ENCODE results near the gene ANO1.

ANO1 gene

GRCh38 chr11:70097783-70098563, 19.9 kb downstream of the ANO1 start:
- no peak for DNase-seq (ENCODE audit: low read depth)

GRCh38 chr11:70098936-70099335, 20.8 kb downstream of the ANO1 start:
- DNase-seq (ENCODE audit: low read depth) = no peak

GRCh38 chr11:70099578-70100279, 21.6 kb downstream of the ANO1 start:
- DNase-seq (ENCODE audit: low read depth) = no peak

DNA sequence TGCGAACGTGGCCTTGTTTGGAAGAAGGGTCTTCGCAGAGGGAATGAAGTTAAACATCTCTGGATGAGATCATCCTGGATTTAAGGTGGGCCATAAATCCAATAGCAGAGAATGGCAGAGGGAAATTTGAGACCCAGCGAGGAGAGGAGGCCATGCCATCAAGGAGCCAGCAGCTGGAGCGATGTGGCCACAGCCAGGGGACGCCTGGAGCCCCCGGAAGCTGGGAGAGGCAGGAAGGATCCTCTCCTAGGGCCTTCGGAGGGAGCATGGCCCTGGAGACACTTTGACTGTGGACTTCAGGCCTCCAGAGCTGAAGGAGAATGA, 22.1 kb downstream of the ANO1 start:
- no peak for DNase-seq (ENCODE audit: low read depth)

GRCh38 chr11:70100791-70101190, 22.7 kb downstream of the ANO1 start:
- no peak for DNase-seq (ENCODE audit: low read depth)

DNA sequence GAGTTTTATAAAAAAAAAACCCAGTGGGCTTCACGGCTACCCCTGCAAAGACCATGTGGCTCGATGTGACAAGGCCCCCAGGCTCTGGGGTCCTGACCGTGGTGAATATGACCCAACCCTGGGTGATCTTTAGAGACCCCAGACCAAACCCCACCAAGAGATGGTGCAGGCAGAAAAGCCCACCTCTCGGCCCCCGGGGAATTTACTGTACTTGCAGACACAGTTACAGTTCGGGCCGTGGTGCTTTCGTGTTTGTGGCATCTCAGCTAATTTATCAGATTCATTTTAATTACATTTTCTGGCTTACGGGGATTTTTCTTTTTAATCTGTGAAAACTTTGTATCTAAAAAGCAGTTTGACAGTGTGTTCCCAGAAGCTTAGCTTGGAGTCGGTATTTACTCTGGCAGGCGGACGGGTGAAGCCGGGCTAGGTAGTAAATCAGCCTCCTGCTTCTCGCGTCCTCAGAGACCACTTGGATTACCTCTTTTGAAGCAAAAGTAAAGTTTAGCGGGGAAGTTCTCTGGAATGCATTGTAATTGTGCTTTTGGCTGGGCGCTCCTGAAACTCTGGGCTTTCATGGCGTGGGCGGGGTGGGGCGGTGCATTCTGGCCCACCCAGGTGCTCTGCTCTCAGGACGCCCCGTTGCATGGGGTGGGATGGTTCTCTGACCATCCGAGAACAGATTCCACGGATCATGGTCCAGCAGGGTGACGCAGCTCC, 25.3 kb downstream of the ANO1 start:
- no peak for DNase-seq (ENCODE audit: low read depth)

- DNase-seq (ENCODE audit: low read depth) = no peak
Measured at GRCh38 chr11:70104419-70104818, 26.3 kb downstream of the ANO1 start.

DNA sequence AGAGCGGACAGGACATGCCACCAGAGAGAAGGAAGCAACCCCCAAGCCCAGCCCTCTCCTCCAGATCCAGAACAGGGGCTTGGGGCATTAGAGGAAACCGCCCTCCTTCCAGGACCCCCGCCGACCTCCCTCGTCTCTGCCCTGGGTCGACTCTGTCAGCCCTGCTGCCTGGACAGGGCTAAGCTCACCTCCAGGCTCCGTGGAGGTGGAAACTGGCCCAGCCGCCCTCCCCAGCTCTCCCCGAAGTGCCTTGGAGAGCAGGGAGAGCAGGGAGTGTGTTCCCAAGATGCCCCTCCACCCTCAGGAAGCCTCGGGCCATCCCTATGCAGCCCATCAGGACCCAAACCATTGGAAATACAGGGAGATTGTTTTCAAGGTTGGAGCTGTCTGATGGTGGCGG, 26.8 kb downstream of the ANO1 start:
- no peak for DNase-seq (ENCODE audit: low read depth)

DNA sequence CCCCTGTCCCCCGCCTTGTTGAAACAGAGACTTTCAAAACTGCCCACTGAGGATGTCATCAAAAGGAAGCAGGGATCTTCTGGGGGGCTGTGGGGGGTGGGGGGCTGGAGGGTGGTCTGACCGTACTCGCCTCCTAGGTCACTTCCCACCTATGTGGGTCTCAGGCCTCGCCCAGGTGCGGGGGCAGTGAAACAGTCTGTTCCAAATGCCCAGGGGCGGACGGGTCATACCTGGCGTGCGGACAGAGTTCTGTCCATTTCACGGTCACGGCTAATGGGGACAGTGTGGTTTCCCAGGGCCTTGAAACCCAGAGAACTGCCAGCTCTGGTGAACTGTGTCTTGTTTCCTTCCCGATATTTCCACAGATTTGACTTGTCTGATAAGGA, 27.2 kb downstream of the ANO1 start:
- DNase-seq (ENCODE audit: low read depth) = no peak

- no peak for DNase-seq (ENCODE audit: low read depth)
Measured at GRCh38 chr11:70105755-70106571, 27.8 kb downstream of the ANO1 start.

DNA sequence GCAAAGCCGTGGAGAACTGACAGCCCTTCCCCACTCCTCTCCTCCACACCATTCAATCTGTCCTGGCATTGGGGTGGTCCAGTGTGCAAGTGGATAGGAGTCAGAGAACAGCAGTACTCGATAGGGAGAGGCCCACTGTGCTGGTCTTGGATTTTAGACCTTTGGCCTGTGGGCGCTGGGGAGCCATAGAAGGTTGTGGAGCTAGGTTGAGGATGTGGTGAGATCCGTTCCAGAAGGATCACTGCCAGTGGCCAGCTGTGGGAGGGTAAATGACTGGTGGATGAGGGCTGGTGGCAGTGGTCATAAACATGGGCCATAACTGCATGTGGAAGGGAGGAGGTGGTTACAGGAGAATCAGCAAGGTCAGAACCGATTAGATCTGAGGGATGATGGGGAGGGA, 28.6 kb downstream of the ANO1 start:
- DNase-seq (ENCODE audit: low read depth) = no peak

DNA sequence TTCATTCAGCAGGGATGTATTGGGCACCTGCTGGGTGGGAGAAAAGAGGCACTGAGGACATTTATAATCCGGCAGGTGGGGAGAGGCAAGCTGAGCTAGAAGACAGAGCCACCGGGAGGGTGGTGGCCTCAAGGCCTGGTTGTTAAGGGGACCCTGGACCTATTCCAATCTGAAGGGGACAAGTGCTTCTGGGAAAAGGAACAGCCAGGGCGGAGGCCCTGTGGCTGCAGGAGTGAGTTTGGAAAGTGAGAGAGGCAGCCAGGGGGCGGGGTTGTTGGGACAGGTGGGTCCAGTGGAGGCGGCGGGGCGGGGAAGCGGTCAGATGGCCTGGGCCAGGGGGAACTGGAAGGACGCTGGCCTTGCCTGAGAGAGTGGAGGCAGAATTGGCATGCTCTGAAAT, 29.1 kb downstream of the ANO1 start:
- DNase-seq (ENCODE audit: low read depth) = no peak

DNA sequence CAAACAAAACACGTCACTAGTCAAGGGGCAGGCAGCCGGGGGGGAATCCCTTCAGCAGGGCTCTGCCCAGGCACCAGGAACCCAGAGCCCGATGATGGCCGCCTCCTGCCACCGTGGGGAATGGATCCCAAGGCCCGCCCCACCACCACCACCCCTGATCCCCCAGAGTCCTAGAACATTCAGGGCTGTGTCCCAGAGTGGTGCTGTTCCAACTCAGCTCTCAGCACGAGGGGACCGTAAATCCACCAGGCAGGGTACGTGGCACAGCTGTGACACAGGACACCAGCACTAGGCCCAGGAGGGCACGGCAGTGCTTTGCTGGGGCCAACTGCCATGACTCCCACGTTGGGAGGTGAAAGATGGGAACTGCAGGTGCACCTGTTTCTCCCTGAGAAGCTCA, 29.6 kb downstream of the ANO1 start:
- DNase-seq (ENCODE audit: low read depth) = no peak

DNA sequence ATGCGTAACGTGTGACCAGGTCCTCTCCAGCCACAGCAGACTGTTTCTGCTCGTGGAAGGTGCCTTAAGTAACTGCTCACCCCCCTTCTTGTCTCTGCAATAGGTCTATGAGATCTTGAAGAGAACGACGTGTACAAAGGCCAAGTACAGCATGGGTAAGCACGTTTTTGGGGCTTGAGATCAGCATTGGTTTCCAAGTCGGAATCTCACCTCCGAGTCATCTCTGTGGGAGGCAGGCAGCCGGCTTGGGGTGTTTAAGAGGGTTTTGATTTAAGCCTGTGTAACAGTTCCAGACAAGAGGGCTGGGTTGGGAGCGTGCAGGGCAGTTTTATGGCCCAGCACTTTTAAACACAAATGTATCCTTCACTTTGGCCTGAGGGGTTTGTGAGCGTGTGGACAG, 30.1 kb downstream of the ANO1 start:
- no peak for DNase-seq (ENCODE audit: low read depth)

DNA sequence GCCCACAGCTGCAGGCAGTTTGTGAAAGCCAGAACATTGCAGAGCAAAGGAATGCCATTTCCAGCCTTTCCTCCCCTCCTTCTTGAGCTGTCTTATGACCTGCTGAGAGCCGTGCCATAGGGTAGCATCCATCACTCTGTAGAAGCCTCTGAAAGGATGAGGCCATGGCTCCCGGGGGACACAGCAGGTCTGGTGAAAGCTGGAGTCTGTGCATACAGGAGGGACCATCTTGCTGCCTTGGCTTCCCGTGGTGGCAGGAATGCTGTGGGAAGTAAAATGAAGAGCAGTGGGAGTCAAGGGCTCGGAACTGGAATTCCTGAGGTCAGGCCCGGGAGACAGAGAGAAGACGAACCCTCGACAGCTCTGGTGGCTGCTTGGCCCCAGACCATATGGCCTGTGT, 30.9 kb downstream of the ANO1 start:
- DNase-seq (ENCODE audit: low read depth) = no peak

GRCh38 chr11:70109903-70110302, 31.8 kb downstream of the ANO1 start:
- no peak for DNase-seq (ENCODE audit: low read depth)

- no peak for DNase-seq (ENCODE audit: low read depth)
Measured at GRCh38 chr11:70110538-70111055, 32.5 kb downstream of the ANO1 start.

DNA sequence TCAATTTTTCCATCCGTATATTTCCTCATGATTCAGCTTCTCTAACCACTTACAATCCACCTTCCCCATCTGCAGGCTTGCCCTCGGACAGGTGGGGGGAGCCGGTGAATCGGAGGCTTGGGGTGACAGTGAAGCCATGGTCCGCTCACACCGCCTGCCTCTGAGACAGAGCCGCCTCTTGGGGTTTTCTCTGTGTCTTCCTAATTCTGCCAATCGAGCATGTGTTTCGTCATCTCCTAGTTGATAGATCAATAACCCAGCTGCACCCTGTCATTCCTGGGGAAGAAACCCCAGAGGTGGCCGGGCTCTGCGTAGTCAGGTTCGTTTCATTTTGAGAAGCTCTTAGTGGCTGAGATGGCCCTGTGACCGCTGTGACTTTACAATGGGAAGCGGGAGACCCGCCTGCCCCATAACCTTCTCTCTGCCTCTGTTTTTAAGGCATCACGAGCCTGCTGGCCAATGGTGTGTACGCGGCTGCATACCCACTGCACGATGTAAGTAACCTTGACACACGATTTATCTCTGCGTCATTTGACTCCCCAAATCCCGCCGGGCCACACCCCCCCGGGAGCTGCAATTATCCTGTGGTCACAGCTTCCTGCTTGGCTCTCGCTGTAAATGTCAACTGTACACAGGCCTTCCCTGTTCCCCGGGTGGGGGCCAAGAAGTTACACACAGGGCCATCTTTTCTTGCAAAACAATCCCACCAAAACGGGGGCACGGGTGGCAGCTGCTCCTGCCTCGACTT, 33.3 kb downstream of the ANO1 start:
- no peak for DNase-seq (ENCODE audit: low read depth)

- DNase-seq (ENCODE audit: low read depth) = no peak
Measured at GRCh38 chr11:70112017-70112434, 33.9 kb downstream of the ANO1 start.

- DNase-seq (ENCODE audit: low read depth) = no peak
Measured at GRCh38 chr11:70113801-70114200, 35.7 kb downstream of the ANO1 start.

DNA sequence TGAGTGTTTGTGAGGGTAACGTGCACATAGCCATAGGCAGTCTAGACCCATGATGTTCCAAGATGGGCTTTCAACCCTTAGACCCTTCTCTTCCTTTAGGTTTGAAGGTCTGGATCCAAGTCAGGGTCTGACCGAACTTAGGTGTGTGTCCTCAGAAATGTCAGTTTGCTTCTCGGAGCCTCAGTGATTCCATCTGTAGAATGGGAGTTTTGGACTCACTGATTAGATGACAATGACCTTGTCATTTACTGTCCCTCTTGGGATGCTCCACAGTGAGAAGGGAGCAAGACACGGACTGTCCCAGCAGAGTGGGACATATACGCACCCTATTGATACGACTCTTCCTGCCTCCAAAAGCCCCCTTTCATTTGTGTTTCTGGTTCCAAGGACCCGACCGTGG, 37.7 kb downstream of the ANO1 start:
- no peak for DNase-seq (ENCODE audit: low read depth)

Data from stimulated activated CD8-positive, alpha-beta memory T cell treated with anti-CD3 and anti-CD28 coated beads, Interleukin-4, amount 100 ng/mL, for 24 hours (primary cell).